GM12878 (cell line): ENCODE results near the gene TBL3.

ENCODE experiments used
- BCLAF1 ChIP-seq: fragments of 450-650 bp; IDR thresholded peaks from 2 replicates; pipeline ENCODE4 v1.6.1; 2017; ENCODE audit warnings: antibody characterized with exemption, mild to moderate bottlenecking, moderate library complexity
- BHLHE40 ChIP-seq, 2 experiments: fragments of 450-650 bp in 1 of 2; IDR thresholded peaks; 2 replicates each; pipeline ENCODE4 v1.6.1; 2011 to 2017; ENCODE audit warnings: low read depth in 2 of 2, borderline replicate concordance in 1 of 2, improper control_type of control experiment in 1 of 2, low read length in 1 of 2, mild to moderate bottlenecking in 1 of 2
- CREM ChIP-seq: IDR thresholded peaks from 2 replicates; pipeline ENCODE4 v1.6.1; 2014; ENCODE audit warnings: antibody characterized with exemption, low read depth
- CTCF ChIP-seq, 3 experiments: IDR thresholded peaks in 2 of 3; conservative IDR thresholded peaks in 1 of 3; 2 replicates each; pipeline ENCODE4 v1.5.1; 2011; ENCODE audit warnings: low read depth in 3 of 3, low read length in 3 of 3, mild to moderate bottlenecking in 3 of 3, control low read depth in 2 of 3, moderate library complexity in 2 of 3, inconsistent platforms in 1 of 3, mixed read lengths in 1 of 3; ENCODE audit not compliant: control insufficient read depth in 2 of 3, insufficient read depth in 1 of 3; ENCODE audit errors: extremely low read depth in 1 of 3
- ELK1 ChIP-seq: IDR thresholded peaks from 2 replicates; pipeline ENCODE4 v1.6.1; 2012; ENCODE audit warnings: low read depth, low read length, improper control_type of control experiment
- ESRRA ChIP-seq: IDR thresholded peaks from 2 replicates; pipeline ENCODE4 v1.6.1; 2012; ENCODE audit warnings: mild to moderate bottlenecking, low read length, improper control_type of control experiment
- MAX ChIP-seq: IDR thresholded peaks from 2 replicates; pipeline ENCODE4 v1.6.1; 2012; ENCODE audit warnings: low read depth, low read length, improper control_type of control experiment
- MYC ChIP-seq: IDR thresholded peaks from 2 replicates; pipeline ENCODE4 v1.6.1; 2011; ENCODE audit warnings: mild to moderate bottlenecking, low read length, moderate library complexity, inconsistent platforms; ENCODE audit not compliant: insufficient read depth, insufficient replicate concordance, insufficient read length, severe bottlenecking
- RCOR1 ChIP-seq: conservative IDR thresholded peaks from 2 replicates; pipeline ENCODE4 v1.6.1; 2012; ENCODE audit warnings: low read depth, low read length, improper control_type of control experiment
- SMC3 ChIP-seq: IDR thresholded peaks from 2 replicates; pipeline ENCODE4 v1.6.1; 2011; ENCODE audit warnings: low read length, improper control_type of control experiment, borderline replicate concordance
- SPI1 ChIP-seq: IDR thresholded peaks from 2 replicates; pipeline ENCODE4 v1.6.1; 2011; ENCODE audit warnings: low read depth, mild to moderate bottlenecking, low read length, moderate library complexity, borderline replicate concordance; ENCODE audit not compliant: insufficient read depth
- TAF1 ChIP-seq: IDR thresholded peaks from 2 replicates; pipeline ENCODE4 v1.6.1; 2011; ENCODE audit warnings: mild to moderate bottlenecking, low read depth, low read length, borderline replicate concordance
- ZBTB11 ChIP-seq: fragments of 450-650 bp; formaldehyde crosslinking; IDR thresholded peaks from 2 replicates; pipeline ENCODE4 v1.5.0; 2022; ENCODE audit warnings: mild to moderate bottlenecking, missing genetic modification characterization
- ZNF274 ChIP-seq: IDR thresholded peaks from one replicate; pipeline ENCODE4 v1.8.0; 2011; ENCODE audit not compliant: insufficient read length, insufficient read depth

- TF ChIP-seq BHLHE40 (IDR thresholded peaks at IDR 0.05; ENCODE audit: borderline replicate concordance in 1 of 2, low read depth in 2 of 2, low read length in 1 of 2) (no peak), SPI1 (no peak), RCOR1 (no peak), CREM (no peak), MYC (no peak), BCLAF1 (no peak), CTCF (IDR thresholded peaks at IDR 0.05 in 2 of 3, conservative IDR thresholded peaks at IDR 0.05 in 1 of 3; ENCODE audit: control insufficient read depth in 2 of 3, extremely low read depth in 1 of 3, insufficient read depth in 1 of 3, low read depth in 3 of 3, low read length in 3 of 3) (no peak), MAX (no peak), TAF1 (no peak), ELK1 (no peak), ZBTB11 (CRISPR knock-in tag) (no peak), ZNF274 (no peak), SMC3 (no peak), ESRRA (no peak)
These were observed 24.5 kb upstream of the TBL3 start for GRCh38 chr16:1947369-1947670.
